ENCODE results near the gene ACSBG1. TPM values are rescaled to one million over a fixed set of nuclear protein-coding genes. Genes with fewer than 3 reads are reported as not detected.

ACSBG1 gene
- polyA plus RNA-seq, 1 donor (not counting 4 experiments of a cell fraction or from before 2014, with no cell fraction given): 0.01 TPM

DNA sequence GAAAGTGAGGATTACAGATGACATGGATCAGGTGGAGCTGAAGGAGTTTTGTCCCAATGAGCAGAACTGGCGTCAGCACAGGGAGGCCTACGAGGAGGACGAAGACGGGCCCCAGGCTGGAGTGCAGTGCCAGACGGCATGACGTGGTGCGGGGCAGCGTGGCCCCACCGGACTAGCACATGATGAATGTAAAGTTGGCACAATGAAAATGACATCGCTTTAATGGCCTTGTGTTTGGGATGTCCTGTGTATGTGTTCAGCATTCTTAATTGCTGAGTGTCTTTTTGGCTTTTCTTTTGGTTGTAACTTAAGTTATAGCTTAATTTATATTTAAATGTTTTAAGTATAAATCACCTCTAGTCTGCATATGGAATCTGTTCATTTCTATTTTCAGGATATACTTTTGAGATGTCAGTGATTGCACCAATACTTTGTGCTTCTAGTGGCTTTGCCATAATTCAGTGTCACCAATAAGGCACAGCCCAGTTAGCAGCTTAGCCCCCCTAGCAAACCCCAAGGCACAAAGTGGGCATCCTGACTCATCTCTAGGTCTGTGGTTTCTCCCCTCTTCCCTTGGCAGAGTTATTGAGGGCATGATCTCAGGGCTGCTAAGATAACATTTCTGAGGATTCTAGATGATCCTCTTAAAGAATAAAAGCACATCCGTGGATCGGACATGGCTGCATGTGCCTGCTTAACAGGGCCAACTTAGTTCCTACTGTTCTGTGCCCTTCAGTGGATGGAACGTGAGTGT is 46.1 kb upstream of the ACSBG1 start:
- H4K20me1 ChIP-seq (ENCODE audit: control insufficient read depth, extremely low read depth, insufficient read depth, low read length): no peaks in the 10 kb centered on the region
- FAIRE-seq (no peak), DNase-seq (ENCODE audit: low read depth, low spot score) (no peak)
- no peak overlapping the region for H3K9ac ChIP-seq (ENCODE audit: control insufficient read depth, extremely low read depth, insufficient read depth, low read length)
- H3K4me2 ChIP-seq (ENCODE audit: control insufficient read depth, extremely low read depth, insufficient read depth, low read depth, low read length): no peak overlapping the region
- no peaks in the 10 kb centered on the region for H3K9me3 ChIP-seq (ENCODE audit: control insufficient read depth, low read depth, low read length)
- dilution Hi-C loops (cut with MboI; ENCODE audit: extremely low pct_ligation_motif_present, low sequenced_read_pairs): no loop called here
- H3K79me2 ChIP-seq (ENCODE audit: control insufficient read depth, insufficient read depth, low read length): no peaks in the 10 kb centered on the region
- no peak overlapping the region for H2AFZ ChIP-seq (ENCODE audit: control insufficient read depth, low read length)
- TF ChIP-seq CTCF (optimal IDR thresholded peaks at IDR 0.05 in 1 of 3, IDR thresholded peaks at IDR 0.05 in 1 of 3, conservative IDR thresholded peaks at IDR 0.05 in 1 of 3; ENCODE audit: extremely low read depth in 1 of 3, insufficient read depth in 2 of 3, low read length in 3 of 3) (no peak), EZH2 (IDR thresholded peaks at IDR 0.05; ENCODE audit: low read length) (no peak)
- H3K9me1 ChIP-seq (ENCODE audit: control insufficient read depth, extremely low read depth, insufficient read depth, low read length): no peaks in the 10 kb centered on the region
- H3K36me3 ChIP-seq (ENCODE audit: control insufficient read depth in 2 of 2, extremely low read depth in 1 of 2, insufficient read depth in 2 of 2, low read length in 2 of 2): peaks cover 18 to 20% of the 10 kb centered on the region in 2 experiments
- H3K27ac ChIP-seq (ENCODE audit: control insufficient read depth, insufficient read depth, low read length): no peak overlapping the region
- no peaks in the 10 kb centered on the region for H3K4me1 ChIP-seq (ENCODE audit: control insufficient read depth, extremely low read depth, insufficient read depth, low read length)
- H3K27me3 ChIP-seq (ENCODE audit: control insufficient read depth, extremely low read depth, insufficient read depth, low read length): no peaks in the 10 kb centered on the region
- H3K4me3 ChIP-seq (ENCODE audit: control insufficient read depth in 2 of 3, extremely low read depth in 1 of 3, insufficient read depth in 2 of 3, low read depth in 1 of 3, low read length in 3 of 3): no peak overlapping the region

DNA sequence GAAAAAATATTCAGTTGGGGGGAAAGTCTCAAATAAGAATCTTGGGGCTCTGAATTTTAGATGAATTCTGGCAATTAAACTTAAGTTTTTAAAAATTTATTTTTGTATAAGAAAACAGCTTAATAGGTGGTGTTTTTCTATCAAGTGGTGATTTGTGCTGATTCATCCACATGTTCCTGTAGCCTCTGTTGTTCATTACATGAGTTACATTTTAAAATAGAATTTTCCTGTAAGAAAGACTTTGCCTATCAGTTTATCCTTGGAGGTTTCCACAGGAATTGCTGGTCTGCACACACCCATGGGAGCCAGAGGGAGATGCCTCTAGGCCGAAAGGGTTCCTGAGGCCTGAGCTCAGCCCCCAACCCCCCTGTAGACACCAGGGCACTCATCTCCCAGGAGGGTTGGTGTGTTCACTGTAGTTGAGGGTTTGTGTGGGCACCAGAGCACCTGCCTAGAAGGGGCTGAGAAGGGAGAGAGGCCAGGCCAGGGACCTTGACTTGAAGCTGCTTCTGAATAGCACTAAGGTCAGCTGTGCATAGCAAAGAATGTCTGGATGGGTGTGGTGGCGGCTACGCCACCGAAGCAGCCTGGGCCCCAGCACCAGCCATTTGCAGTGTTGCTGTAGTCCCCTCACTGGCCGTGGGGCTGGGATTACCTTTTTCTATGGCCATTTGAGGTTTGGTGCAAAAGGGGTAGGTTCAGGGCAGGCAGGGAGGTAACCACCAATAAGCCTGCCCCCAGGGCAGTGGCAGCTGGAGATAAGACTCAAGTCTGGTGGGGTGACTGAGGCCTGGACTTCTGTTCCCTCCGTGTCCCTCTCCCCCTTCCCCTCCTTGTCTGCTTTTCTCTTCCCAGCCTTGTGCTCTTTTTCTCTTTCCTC is 41.9 kb upstream of the ACSBG1 start:
- Histone ChIP-seq H2AFZ (ENCODE audit: control insufficient read depth, low read length) (no peak overlapping the region), H3K4me3 (ENCODE audit: control insufficient read depth in 2 of 3, extremely low read depth in 1 of 3, insufficient read depth in 2 of 3, low read depth in 1 of 3, low read length in 3 of 3) (no peak overlapping the region), H3K27ac (ENCODE audit: control insufficient read depth, insufficient read depth, low read length) (no peak overlapping the region), H3K9me3 (ENCODE audit: control insufficient read depth, low read depth, low read length) (no peaks in the 10 kb centered on the region), H3K4me1 (ENCODE audit: control insufficient read depth, extremely low read depth, insufficient read depth, low read length) (no peaks in the 10 kb centered on the region), H4K20me1 (ENCODE audit: control insufficient read depth, extremely low read depth, insufficient read depth, low read length) (no peaks in the 10 kb centered on the region), H3K36me3 (ENCODE audit: control insufficient read depth in 2 of 2, extremely low read depth in 1 of 2, insufficient read depth in 2 of 2, low read length in 2 of 2) (peaks cover 0 to 8% of the 10 kb centered on the region in 2 experiments), H3K4me2 (ENCODE audit: control insufficient read depth, extremely low read depth, insufficient read depth, low read depth, low read length) (no peak overlapping the region), H3K27me3 (ENCODE audit: control insufficient read depth, extremely low read depth, insufficient read depth, low read length) (no peaks in the 10 kb centered on the region), H3K79me2 (ENCODE audit: control insufficient read depth, insufficient read depth, low read length) (no peaks in the 10 kb centered on the region), H3K9ac (ENCODE audit: control insufficient read depth, extremely low read depth, insufficient read depth, low read length) (no peak overlapping the region), H3K9me1 (ENCODE audit: control insufficient read depth, extremely low read depth, insufficient read depth, low read length) (no peaks in the 10 kb centered on the region)
- FAIRE-seq (no peak), DNase-seq (ENCODE audit: low read depth, low spot score) (no peak)
- dilution Hi-C loops (cut with MboI; ENCODE audit: extremely low pct_ligation_motif_present, low sequenced_read_pairs): no loop called here
- TF ChIP-seq EZH2 (IDR thresholded peaks at IDR 0.05; ENCODE audit: low read length): no peak
- TF ChIP-seq CTCF (optimal IDR thresholded peaks at IDR 0.05 in 1 of 3, IDR thresholded peaks at IDR 0.05 in 1 of 3, conservative IDR thresholded peaks at IDR 0.05 in 1 of 3; ENCODE audit: extremely low read depth in 1 of 3, insufficient read depth in 2 of 3, low read length in 3 of 3): no peak

Measured in keratinocyte (primary cell).